Kidney glomerular epithelial cell (primary cell): ENCODE measurements around the gene PABPC1L.
"Not testable (repeated sequence)": the region's sequence is repeated elsewhere in the genome, so short reads cannot be mapped to it uniquely, and the experiment has no call there.

Source experiments
- DNase-seq: peaks from one replicate; lab custom pipeline; 2025; lab: John Stamatoyannopoulos, UW

Gene PABPC1L

DNA sequence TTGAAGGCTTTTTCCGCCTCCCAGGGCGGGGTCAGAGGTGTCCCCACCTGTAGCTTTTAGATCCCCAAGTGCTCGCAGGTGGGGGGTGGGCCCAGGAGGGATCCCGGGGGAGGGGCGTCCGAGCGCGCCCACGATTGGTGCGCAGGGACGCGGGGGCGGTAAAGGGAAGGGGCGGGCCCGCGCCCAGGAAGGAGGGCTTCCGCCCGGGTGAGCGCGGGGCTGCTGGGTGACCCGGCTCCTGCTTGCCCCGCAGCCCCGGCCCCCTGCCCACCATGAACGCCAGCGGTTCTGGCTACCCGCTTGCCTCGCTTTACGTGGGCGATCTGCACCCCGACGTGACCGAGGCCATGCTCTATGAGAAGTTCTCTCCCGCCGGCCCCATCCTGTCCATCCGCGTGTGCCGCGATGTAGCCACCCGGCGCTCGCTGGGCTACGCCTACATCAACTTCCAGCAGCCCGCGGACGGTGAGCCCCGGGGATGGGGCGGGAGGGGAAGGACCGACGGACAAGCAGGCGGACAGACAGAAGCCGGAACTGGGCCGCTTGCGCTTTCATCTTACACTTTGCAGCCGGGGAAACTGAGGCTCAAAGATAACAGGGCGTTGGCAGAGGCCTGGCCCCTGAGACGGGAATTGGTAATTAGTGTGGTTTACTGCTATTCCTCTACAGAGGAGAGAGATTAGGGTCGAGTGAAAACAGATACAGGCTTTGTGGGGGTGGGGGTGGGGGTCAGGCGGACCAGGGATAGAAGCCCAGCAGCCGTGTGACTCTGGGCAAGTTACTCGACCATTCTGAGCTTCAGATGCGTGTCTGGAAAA lies at the start of gene PABPC1L:
Gene PABPC1L (plus strand): TSS at position 189 of the 818 bp plus-strand sequence. CDS start 84 bp downstream, at position 273.
- peak; percentile 49 for DNase-seq

- peak; percentile 33 for DNase-seq
Measured at GRCh38 chr20:44861531-44862006, 48.3 kb upstream of the PABPC1L start.

GRCh38 chr20:44862286-44862685 lies 47.6 kb upstream of the PABPC1L start:
- DNase-seq, result no peak

DNA sequence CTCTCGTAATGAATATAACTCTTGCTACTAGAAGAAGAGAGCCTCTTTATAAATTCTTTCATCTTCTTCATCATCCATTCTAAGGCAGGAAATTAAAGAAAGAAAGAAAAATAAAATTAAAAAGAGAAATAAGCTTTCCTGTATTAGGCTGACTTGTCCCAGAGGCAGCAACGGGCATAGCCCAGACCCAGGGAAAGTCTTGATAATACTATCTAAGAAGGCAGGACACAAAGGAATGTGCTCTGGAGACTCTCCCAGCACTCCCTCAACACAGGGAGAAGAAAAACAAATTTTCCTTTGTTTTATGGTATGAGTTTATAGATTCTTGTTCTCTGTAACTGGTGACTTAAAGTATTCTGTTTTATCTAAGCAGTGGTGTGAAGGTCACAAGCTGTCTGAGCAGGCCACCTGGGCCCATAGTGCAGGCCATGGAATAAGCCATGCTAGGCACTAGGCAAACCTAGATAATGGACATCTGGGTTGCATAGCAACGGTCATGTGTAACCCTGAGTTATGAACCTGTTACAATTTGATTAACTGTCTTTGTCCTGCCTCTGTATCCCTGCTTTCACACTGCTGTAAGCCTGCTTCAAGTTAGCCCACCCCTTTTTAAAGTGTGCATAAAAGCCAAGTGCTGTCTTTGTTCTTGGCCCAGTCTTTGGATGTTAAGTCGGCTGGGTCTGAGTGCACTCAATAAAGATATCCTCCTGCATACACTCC lies 46.3 kb upstream of the PABPC1L start:
- not testable (repeated sequence) for DNase-seq

DNA sequence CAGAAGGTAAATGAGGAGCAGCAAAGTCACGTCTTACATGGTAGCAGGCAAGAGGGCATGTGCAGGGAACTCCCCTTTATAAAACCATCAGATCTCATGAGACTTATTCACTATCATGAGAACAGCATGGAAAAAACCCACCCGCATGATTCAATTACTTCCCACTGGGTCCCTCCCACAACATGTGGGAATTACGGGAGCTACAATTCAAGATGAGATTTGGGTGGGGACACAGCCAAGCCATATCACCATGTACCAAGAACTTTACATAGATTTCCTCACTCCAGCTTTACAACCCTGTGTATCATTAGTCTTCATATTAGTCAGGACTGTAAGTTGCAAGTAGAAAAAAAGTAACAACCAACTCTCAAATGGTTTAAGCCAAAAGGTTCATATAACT lies 45.4 kb upstream of the PABPC1L start:
- not testable (repeated sequence) for DNase-seq

DNA sequence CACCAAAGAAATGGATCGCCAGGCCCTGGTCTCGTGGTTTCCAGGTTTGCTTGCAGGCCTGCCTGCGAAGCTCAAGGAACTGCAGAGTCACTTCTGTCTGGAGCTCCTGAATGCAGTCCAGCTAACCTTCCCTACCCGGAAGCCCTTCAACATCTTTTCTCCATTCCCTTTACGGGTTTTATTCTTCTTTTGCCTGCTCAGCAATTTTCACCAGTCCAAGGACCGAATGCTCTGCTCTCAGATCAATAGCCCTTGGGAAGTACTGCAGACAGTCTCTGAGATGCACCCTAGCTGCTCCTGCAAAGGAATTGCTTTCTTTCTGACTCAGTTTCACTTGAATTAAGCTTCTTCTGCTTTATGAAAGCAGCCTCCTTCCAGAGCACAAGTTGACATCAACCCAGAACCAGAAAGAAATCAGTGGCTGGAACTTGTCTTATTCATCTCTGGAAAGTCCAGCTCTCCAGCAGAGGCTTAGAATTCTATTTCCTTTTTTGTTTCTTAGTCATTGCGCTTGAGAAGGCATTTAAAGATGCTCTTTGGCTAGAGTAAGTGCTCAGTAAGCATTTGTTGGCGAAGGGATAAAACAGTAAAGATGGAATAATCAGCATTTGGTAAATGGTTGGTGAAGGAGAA lies 43.0 kb upstream of the PABPC1L start:
- DNase-seq, result no peak

GRCh38 chr20:44869471-44869870 lies 40.4 kb upstream of the PABPC1L start:
- DNase-seq, result no peak

DNA sequence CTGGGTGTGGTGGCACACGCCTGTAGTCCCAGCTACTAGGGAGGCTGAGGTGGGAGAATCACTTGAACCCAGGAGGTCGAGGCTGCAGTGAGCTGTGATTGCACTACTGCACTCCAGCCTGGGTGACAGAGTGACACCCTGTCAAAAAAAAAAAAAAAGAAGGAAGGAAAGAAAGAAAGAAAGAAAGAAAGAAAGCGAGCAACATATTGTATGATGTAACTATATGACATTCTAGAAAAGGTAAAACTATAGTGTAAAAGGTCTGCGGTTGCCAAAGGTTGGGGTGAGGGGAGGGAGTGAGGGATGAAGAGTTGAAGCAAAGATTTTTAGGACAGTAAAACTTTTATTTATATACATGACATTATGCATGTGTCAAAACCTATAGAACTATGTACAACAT lies 27.5 kb upstream of the PABPC1L start:
- not testable (repeated sequence) for DNase-seq

- DNase-seq, result no peak
Measured at GRCh38 chr20:44883214-44883902, 26.5 kb upstream of the PABPC1L start.

DNA sequence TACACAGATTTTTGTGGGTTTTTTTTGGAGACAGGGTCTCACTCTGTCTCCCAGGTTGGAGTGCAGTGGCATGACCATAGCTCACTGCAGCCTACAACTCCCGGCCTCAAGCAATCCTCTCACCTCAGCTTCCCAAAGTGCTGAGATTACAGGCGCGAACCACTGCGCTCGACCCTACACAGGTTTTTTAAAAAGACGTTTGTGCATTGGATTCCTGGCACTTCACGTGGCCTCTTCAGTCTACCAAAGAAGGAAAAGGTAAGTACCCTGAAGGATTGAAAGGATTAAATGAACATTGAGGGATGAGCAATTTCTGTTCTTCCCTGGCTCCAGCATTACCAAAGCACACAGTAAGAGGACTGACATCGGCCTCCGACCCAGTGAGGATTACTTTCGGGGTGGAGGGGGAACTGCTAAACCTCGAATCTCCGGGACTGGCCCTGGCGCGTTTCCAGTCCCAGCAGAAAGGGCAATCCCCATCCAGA lies 24.9 kb upstream of the PABPC1L start:
- no peak for DNase-seq

- peak; percentile 94 for DNase-seq
Measured at GRCh38 chr20:44885392-44886265, 24.2 kb upstream of the PABPC1L start, which contains the start of gene YWHAB. YWHAB (plus strand) TSS chr20:44885705; CDS start chr20:44901534, 15,829 bp downstream.

DNA sequence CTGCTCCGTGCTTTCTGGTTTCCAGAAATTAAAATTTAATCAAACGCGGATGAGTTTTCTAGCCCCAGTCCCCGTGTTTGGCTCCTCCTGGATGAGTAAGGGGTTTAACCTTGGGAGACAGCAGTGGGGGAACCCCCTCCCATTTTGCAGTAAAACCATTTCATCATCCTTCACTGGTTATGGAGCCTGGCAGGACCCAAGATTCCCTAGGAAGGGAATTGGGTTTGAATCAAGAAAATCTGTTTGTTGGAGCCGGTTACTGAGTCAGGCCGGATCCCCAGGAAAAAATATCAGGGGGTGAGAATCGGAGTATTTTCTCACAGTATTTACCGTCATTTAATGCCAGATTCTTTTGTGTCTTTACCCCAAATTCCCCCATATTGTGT lies 23.6 kb upstream of the PABPC1L start:
- no peak for DNase-seq

DNA sequence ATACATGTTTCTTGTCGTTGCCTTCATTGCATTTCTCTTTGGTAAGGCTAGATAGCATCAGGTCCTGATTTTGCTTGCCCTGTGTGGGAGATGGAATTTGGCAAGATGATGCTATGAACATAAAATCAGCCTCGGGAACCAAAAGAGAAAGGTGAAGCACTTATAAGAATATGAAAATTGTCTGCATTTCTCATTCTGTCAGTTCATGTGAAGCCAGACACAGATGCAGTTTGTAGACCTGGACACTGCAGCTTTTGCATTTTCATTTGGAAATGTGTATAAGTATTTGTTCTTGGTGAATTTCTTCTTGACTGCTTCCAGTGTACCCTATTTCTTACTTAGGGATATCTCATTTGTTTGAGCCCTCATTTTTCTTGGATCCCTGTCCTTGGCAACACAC lies 23.0 kb upstream of the PABPC1L start:
- DNase-seq, result no peak

GRCh38 chr20:44887466-44887865 lies 22.4 kb upstream of the PABPC1L start:
- no peak for DNase-seq

GRCh38 chr20:44888226-44889103 lies 21.4 kb upstream of the PABPC1L start:
- no peak for DNase-seq

GRCh38 chr20:44891826-44892225 lies 18.0 kb upstream of the PABPC1L start:
- DNase-seq, result no peak

- no peak for DNase-seq
Measured at GRCh38 chr20:44894959-44895358, 14.9 kb upstream of the PABPC1L start.

DNA sequence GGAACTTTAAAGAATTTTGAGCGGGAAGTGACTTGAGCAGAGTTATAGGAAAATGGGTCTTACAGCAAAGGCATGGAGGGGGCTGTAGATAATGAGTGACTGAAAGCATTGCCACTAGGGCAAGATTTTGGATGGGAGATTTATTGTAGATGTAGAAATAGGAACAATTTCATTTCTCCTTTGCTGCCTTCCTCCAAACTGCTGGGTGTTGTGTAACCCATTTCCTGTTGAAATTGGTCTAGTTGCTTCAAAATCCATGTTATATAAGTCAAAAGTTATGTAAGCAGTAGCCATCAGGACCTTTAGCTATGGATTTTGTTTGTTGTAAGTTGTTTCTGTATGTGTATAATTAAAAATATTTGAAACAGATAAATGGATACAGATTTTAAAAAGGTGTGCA lies 13.3 kb upstream of the PABPC1L start:
- DNase-seq, result no peak

DNA sequence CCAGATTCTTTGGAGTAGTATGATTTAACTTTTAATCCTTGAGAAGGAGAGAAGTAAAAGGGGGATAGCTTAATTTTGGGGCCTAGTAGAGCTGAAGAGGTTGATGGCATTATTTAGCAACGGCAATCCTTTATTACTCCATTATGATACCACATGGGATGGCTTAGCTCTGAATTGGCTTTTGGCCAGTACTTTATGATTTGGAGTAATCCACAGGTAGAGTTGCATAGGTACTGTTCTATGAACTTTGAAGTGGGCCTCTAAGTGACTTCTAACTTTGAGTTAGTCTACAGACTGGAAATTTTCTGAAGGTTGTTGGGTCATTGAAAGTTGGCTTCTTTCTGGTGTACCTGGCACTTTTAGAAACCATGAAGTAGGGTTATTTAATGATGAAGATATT lies 12.7 kb upstream of the PABPC1L start:
- no peak for DNase-seq
